ENCODE measurements around the gene LMOD1. TPM values are rescaled to one million over a fixed set of nuclear protein-coding genes. Genes with fewer than 3 reads are reported as not detected.

LMOD1 gene
- total RNA-seq, 1 experiment from 2014 or later, result not detected

- no peaks in the 10 kb centered on the region for H3K27me3 ChIP-seq (ENCODE audit: low read length)
- 0 out of 2 replicates have a peak, but pooled peaks cover 2% of the 10 kb centered on the region for H3K4me1 ChIP-seq (ENCODE audit: low read length)
- no peaks in the 10 kb centered on the region for H3K9me2 ChIP-seq (replicated peaks; ENCODE audit: insufficient read depth, low read length)
- no peaks in the 10 kb centered on the region for H3K9me3 ChIP-seq (ENCODE audit: low read length)
- no peak for DNase-seq
- H3K36me3 ChIP-seq (ENCODE audit: insufficient read depth, low read length), result no peaks in the 10 kb centered on the region
- no peak overlapping the region for H2AFZ ChIP-seq (ENCODE audit: low read length)
- H3K9ac ChIP-seq (ENCODE audit: low read length), result no peak overlapping the region
- no peaks in the 10 kb centered on the region for H3K79me2 ChIP-seq (ENCODE audit: low read length)
- no peaks in the 10 kb centered on the region for H4K20me1 ChIP-seq (ENCODE audit: insufficient read depth, low read depth, low read length)
- H3K4me2 ChIP-seq (ENCODE audit: low read depth, low read length, poor library complexity, severe bottlenecking), result no peak overlapping the region
- H3K4me3 ChIP-seq (ENCODE audit: low read length), result no peak overlapping the region
- no peak overlapping the region for H3K27ac ChIP-seq (ENCODE audit: low read length)
Observed at GRCh38 chr1:201898240-201898894, 48.0 kb downstream of the LMOD1 start.

- no peaks in the 10 kb centered on the region for H3K79me2 ChIP-seq (ENCODE audit: low read length)
- H3K27me3 ChIP-seq (ENCODE audit: low read length), result no peaks in the 10 kb centered on the region
- H3K9ac ChIP-seq (ENCODE audit: low read length), result no peak overlapping the region
- H3K9me3 ChIP-seq (ENCODE audit: low read length), result no peaks in the 10 kb centered on the region
- no peak overlapping the region for H2AFZ ChIP-seq (ENCODE audit: low read length)
- H4K20me1 ChIP-seq (ENCODE audit: insufficient read depth, low read depth, low read length), result no peaks in the 10 kb centered on the region
- H3K4me3 ChIP-seq (ENCODE audit: low read length), result no peak overlapping the region
- 0 out of 2 replicates have a peak, but pooled peaks cover 2% of the 10 kb centered on the region for H3K4me1 ChIP-seq (ENCODE audit: low read length)
- DNase-seq, result no peak
- H3K36me3 ChIP-seq (ENCODE audit: insufficient read depth, low read length), result no peaks in the 10 kb centered on the region
- no peak overlapping the region for H3K4me2 ChIP-seq (ENCODE audit: low read depth, low read length, poor library complexity, severe bottlenecking)
- H3K27ac ChIP-seq (ENCODE audit: low read length), result no peak overlapping the region
- H3K9me2 ChIP-seq (replicated peaks; ENCODE audit: insufficient read depth, low read length), result no peaks in the 10 kb centered on the region
Observed at GRCh38 chr1:201896951-201897391, 49.4 kb downstream of the LMOD1 start.

GRCh38 chr1:201895913-201896807 lies 50.2 kb downstream of the LMOD1 start:
- Histone ChIP-seq H3K4me3 (ENCODE audit: low read length) (no peak overlapping the region), H3K9me2 (replicated peaks; ENCODE audit: insufficient read depth, low read length) (no peaks in the 10 kb centered on the region), H4K20me1 (ENCODE audit: insufficient read depth, low read depth, low read length) (no peaks in the 10 kb centered on the region), H3K36me3 (ENCODE audit: insufficient read depth, low read length) (no peaks in the 10 kb centered on the region), H3K9ac (ENCODE audit: low read length) (no peak overlapping the region), H2AFZ (ENCODE audit: low read length) (peak overlapping the region; percentile 9; the same call in 1 of the 2 replicates), H3K9me3 (ENCODE audit: low read length) (no peaks in the 10 kb centered on the region), H3K79me2 (ENCODE audit: low read length) (no peaks in the 10 kb centered on the region), H3K27ac (ENCODE audit: low read length) (no peak overlapping the region), H3K27me3 (ENCODE audit: low read length) (no peaks in the 10 kb centered on the region), H3K4me1 (ENCODE audit: low read length) (0 out of 2 replicates have a peak, but pooled peaks cover 2% of the 10 kb centered on the region), H3K4me2 (ENCODE audit: low read depth, low read length, poor library complexity, severe bottlenecking) (peak overlapping the region; percentile 12)
- peak; percentile 92 for DNase-seq

- no peak for DNase-seq
- Histone ChIP-seq H4K20me1 (ENCODE audit: insufficient read depth, low read depth, low read length) (no peaks in the 10 kb centered on the region), H2AFZ (ENCODE audit: low read length) (no peak overlapping the region), H3K9me3 (ENCODE audit: low read length) (no peaks in the 10 kb centered on the region), H3K4me1 (ENCODE audit: low read length) (0 out of 2 replicates have a peak, but pooled peaks cover 2% of the 10 kb centered on the region), H3K9ac (ENCODE audit: low read length) (no peak overlapping the region), H3K4me3 (ENCODE audit: low read length) (no peak overlapping the region), H3K27me3 (ENCODE audit: low read length) (no peaks in the 10 kb centered on the region), H3K36me3 (ENCODE audit: insufficient read depth, low read length) (no peaks in the 10 kb centered on the region), H3K9me2 (replicated peaks; ENCODE audit: insufficient read depth, low read length) (no peaks in the 10 kb centered on the region), H3K4me2 (ENCODE audit: low read depth, low read length, poor library complexity, severe bottlenecking) (no peak overlapping the region), H3K27ac (ENCODE audit: low read length) (no peak overlapping the region), H3K79me2 (ENCODE audit: low read length) (no peaks in the 10 kb centered on the region)
Observed at GRCh38 chr1:201895120-201895665, 51.2 kb downstream of the LMOD1 start.

GRCh38 chr1:201894343-201895119 lies 51.8 kb downstream of the LMOD1 start:
- Histone ChIP-seq H3K4me2 (ENCODE audit: low read depth, low read length, poor library complexity, severe bottlenecking) (no peak overlapping the region), H3K27me3 (ENCODE audit: low read length) (no peaks in the 10 kb centered on the region), H3K9ac (ENCODE audit: low read length) (no peak overlapping the region), H3K4me1 (ENCODE audit: low read length) (0 out of 2 replicates have a peak, but pooled peaks cover 2% of the 10 kb centered on the region), H4K20me1 (ENCODE audit: insufficient read depth, low read depth, low read length) (no peaks in the 10 kb centered on the region), H3K27ac (ENCODE audit: low read length) (no peak overlapping the region), H3K36me3 (ENCODE audit: insufficient read depth, low read length) (no peaks in the 10 kb centered on the region), H3K79me2 (ENCODE audit: low read length) (no peaks in the 10 kb centered on the region), H2AFZ (ENCODE audit: low read length) (no peak overlapping the region), H3K9me2 (replicated peaks; ENCODE audit: insufficient read depth, low read length) (no peaks in the 10 kb centered on the region), H3K4me3 (ENCODE audit: low read length) (no peak overlapping the region), H3K9me3 (ENCODE audit: low read length) (no peaks in the 10 kb centered on the region)
- no peak for DNase-seq

GRCh38 chr1:201893431-201893830 lies 52.9 kb downstream of the LMOD1 start:
- Histone ChIP-seq H4K20me1 (ENCODE audit: insufficient read depth, low read depth, low read length) (no peaks in the 10 kb centered on the region), H3K79me2 (ENCODE audit: low read length) (no peaks in the 10 kb centered on the region), H3K27me3 (ENCODE audit: low read length) (no peaks in the 10 kb centered on the region), H3K9ac (ENCODE audit: low read length) (no peak overlapping the region), H3K4me1 (ENCODE audit: low read length) (0 out of 2 replicates have a peak, but pooled peaks cover 2% of the 10 kb centered on the region), H3K9me2 (replicated peaks; ENCODE audit: insufficient read depth, low read length) (no peaks in the 10 kb centered on the region), H2AFZ (ENCODE audit: low read length) (no peak overlapping the region), H3K9me3 (ENCODE audit: low read length) (no peaks in the 10 kb centered on the region), H3K4me2 (ENCODE audit: low read depth, low read length, poor library complexity, severe bottlenecking) (no peak overlapping the region), H3K36me3 (ENCODE audit: insufficient read depth, low read length) (no peaks in the 10 kb centered on the region), H3K4me3 (ENCODE audit: low read length) (no peak overlapping the region), H3K27ac (ENCODE audit: low read length) (no peak overlapping the region)
- no peak for DNase-seq

GRCh38 chr1:201892211-201892610 lies 54.1 kb downstream of the LMOD1 start:
- no peaks in the 10 kb centered on the region for H3K9me2 ChIP-seq (replicated peaks; ENCODE audit: insufficient read depth, low read length)
- DNase-seq, result no peak
- no peaks in the 10 kb centered on the region for H3K27me3 ChIP-seq (ENCODE audit: low read length)
- 0 out of 2 replicates have a peak, but pooled peaks cover 2% of the 10 kb centered on the region for H3K4me1 ChIP-seq (ENCODE audit: low read length)
- no peaks in the 10 kb centered on the region for H4K20me1 ChIP-seq (ENCODE audit: insufficient read depth, low read depth, low read length)
- no peak overlapping the region for H3K27ac ChIP-seq (ENCODE audit: low read length)
- H3K9me3 ChIP-seq (ENCODE audit: low read length), result no peaks in the 10 kb centered on the region
- H3K9ac ChIP-seq (ENCODE audit: low read length), result no peak overlapping the region
- no peaks in the 10 kb centered on the region for H3K36me3 ChIP-seq (ENCODE audit: insufficient read depth, low read length)
- no peak overlapping the region for H2AFZ ChIP-seq (ENCODE audit: low read length)
- no peak overlapping the region for H3K4me3 ChIP-seq (ENCODE audit: low read length)
- no peaks in the 10 kb centered on the region for H3K79me2 ChIP-seq (ENCODE audit: low read length)
- no peak overlapping the region for H3K4me2 ChIP-seq (ENCODE audit: low read depth, low read length, poor library complexity, severe bottlenecking)
